Measurements from ENCODE around the gene DCUN1D3.

DNA sequence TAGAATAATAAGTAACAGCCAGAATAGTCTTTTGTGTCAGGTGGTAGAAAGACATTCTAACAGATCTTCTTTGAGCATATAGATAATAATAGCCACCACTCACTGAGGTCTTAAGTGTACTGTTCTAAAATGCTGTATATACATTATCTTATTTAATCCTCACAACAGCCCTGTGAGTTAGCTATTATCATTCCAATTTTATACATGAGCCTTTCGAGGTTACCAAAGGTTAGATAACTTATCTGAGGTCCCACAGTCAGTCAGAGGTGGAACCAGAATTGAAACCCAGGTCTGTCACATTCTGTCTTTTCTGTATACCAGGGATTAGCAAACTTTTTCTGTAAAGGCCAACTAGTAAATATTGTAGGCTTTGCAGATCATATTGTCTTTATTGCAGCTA lies 70.6 kb downstream of the DCUN1D3 start:
- TF ChIP-seq, protein P1, sequence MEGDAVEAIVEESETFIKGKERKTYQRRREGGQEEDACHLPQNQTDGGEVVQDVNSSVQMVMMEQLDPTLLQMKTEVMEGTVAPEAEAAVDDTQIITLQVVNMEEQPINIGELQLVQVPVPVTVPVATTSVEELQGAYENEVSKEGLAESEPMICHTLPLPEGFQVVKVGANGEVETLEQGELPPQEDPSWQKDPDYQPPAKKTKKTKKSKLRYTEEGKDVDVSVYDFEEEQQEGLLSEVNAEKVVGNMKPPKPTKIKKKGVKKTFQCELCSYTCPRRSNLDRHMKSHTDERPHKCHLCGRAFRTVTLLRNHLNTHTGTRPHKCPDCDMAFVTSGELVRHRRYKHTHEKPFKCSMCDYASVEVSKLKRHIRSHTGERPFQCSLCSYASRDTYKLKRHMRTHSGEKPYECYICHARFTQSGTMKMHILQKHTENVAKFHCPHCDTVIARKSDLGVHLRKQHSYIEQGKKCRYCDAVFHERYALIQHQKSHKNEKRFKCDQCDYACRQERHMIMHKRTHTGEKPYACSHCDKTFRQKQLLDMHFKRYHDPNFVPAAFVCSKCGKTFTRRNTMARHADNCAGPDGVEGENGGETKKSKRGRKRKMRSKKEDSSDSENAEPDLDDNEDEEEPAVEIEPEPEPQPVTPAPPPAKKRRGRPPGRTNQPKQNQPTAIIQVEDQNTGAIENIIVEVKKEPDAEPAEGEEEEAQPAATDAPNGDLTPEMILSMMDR (IDR thresholded peaks at IDR 0.05): no peak
- TF ChIP-seq POLR2A (IDR thresholded peaks at IDR 0.05): no peak

Data from uterus (tissue), 2 donors.